ENCODE data around the gene HNRNPF.

- TF ChIP-seq CTCF (IDR thresholded peaks at IDR 0.05; ENCODE audit: low read depth, low read length) (no peak), POLR2A (IDR thresholded peaks at IDR 0.05; ENCODE audit: extremely low read depth, insufficient read length) (no peak)
Measured at GRCh38 chr10:43415544-43415943, 6.6 kb upstream of the HNRNPF start.
